VCaP (cell line): ENCODE results near the gene ARHGEF39.

Experiments
- H3K27ac ChIP-seq: fragments of 450-650 bp; 2 replicates; pipeline ENCODE4 v1.5.1; 2017
- TF ChIP-seq, protein P1 (sequence below): fragments of 450-650 bp; conservative IDR thresholded peaks from 2 replicates; pipeline ENCODE4 v1.5.1; 2017; ENCODE audit warnings: mild to moderate bottlenecking, moderate library complexity

Gene ARHGEF39

DNA sequence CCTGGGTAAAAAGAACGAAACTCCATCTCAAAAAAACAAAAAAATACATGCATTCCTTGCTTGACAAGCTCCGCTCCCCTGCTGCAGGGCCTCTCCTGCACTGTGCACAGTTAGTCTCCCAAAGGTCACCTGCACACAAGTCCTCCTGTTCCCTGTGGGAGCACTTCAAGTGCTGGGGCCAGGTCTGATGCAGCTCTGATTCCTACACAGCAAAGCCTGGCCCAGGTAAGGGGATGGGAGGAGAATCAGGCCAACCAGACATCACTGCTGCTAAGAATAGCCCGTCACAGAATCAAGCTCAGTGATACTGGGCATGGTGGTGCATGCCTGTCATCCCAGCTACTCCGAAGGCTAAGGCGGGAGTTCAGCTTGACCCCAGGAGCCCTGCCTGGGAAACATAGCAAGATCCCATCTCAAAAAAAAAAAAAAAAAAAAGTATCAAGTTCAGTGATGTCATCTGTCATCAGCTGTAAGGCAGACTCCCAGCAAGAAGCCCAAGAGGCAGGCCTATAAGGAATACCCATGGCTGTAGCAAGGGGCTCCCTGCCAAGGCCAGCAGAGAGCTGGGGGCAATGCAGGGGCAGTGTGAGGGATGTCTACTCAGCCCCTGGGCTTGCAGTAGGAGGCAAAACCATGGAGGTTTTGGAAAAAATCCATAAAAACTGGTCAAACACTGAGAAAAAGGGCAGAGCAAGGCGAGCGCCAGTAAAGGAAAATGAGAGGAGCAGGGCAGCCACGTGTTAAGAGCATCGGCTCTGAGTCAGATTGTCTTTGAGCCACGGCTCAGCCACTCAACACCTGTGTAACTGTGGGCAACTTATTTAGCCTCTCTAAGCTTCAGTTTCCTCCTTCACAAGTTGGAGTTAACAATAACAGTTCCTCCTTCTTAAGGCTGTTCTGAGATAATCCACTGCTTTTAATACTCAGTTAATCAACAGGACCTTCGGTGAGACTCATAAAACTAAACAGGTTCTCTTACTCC, 21.5 kb upstream of the ARHGEF39 start:
- TF ChIP-seq, protein P1, sequence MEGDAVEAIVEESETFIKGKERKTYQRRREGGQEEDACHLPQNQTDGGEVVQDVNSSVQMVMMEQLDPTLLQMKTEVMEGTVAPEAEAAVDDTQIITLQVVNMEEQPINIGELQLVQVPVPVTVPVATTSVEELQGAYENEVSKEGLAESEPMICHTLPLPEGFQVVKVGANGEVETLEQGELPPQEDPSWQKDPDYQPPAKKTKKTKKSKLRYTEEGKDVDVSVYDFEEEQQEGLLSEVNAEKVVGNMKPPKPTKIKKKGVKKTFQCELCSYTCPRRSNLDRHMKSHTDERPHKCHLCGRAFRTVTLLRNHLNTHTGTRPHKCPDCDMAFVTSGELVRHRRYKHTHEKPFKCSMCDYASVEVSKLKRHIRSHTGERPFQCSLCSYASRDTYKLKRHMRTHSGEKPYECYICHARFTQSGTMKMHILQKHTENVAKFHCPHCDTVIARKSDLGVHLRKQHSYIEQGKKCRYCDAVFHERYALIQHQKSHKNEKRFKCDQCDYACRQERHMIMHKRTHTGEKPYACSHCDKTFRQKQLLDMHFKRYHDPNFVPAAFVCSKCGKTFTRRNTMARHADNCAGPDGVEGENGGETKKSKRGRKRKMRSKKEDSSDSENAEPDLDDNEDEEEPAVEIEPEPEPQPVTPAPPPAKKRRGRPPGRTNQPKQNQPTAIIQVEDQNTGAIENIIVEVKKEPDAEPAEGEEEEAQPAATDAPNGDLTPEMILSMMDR = no peak
- H3K27ac ChIP-seq = no peak overlapping the region

- TF ChIP-seq, protein P1 = no peak
- no peak overlapping the region for H3K27ac ChIP-seq
Measured at GRCh38 chr9:35685506-35685905, 20.5 kb upstream of the ARHGEF39 start.

DNA sequence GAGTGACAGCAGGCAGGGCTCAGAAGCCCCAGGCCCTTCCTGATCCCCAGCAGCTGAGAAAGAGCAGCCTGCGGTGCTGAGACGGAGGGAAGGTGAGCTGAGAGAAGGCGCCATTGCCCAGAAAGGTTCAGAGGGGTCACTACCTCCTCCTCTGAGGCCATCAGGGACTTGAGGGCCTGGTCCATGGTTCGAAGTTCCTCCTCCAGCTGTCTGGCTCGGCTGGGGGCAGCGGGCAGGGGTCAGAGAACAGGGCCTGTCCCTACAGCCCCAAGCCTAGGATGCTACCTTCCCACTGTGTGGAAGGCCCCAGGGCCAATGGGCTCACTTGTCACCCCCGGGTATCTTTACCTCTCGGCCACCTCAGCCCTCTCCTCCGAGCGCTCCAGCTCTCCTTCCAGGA, 19.9 kb upstream of the ARHGEF39 start:
- no peak overlapping the region for H3K27ac ChIP-seq
- TF ChIP-seq, protein P1 = no peak

DNA sequence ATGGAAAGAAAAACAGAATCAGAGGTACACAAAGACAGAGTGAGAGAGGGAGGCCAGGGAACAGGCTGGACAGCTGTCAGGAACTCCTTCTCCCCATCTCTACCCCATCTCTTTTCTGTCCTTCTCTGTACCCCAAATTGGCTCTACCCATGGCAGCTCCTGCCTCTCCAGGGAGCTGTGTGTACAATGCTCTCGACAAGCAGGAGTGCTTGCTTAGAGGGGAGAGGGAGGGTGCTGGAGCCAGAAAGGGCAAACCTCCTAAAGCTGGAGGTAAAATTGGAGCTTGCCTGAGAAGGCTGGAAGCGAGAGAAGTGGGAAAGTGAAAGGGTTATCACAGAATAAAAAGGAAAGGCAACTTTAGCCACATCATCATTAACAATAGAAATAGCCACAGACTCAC, 18.3 kb upstream of the ARHGEF39 start:
- TF ChIP-seq, protein P1 = no peak

DNA sequence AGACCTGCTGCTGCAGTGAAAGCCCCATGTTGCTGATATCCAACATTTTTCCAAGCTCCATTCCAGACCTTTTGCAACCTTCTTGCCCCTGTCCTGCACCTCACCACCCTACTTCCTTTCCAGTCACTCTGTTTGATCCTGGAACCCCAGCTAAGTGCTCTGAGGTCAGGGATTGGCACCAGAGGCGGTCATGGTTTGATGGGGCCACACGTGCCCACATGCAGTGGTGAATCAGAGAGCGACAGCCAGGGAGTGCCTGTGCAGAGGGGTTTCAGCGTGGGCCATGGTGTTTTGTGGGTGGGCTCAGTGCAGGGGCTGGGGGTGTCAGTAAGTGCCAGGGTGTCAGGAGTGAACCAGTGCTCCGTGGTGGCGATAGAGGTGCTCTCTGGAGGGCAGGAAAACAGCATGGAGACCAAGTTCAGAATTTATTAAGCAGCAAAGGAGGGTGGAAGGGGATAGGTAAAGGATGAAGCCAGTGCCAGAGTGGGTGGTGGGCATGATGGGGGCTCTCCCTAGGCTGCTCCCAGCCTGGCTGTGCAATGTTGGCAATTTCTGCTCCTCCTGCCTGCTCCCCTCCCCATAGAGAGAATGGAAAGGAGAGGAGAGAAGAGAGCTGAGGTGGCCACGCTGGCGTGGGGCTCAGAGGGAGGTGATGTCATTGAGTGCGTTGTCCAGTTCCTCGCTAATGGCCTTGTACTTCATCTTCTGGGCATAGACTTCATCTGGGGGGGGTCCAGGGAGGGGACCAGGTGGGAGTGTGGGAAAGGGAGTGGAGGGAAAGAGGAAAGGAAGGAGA, 17.7 kb upstream of the ARHGEF39 start:
- TF ChIP-seq, protein P1 = no peak
- H3K27ac ChIP-seq = no peak overlapping the region

More for the DNA sequence above, 18.3 kb upstream of the ARHGEF39 start:
- no peak overlapping the region for H3K27ac ChIP-seq

DNA sequence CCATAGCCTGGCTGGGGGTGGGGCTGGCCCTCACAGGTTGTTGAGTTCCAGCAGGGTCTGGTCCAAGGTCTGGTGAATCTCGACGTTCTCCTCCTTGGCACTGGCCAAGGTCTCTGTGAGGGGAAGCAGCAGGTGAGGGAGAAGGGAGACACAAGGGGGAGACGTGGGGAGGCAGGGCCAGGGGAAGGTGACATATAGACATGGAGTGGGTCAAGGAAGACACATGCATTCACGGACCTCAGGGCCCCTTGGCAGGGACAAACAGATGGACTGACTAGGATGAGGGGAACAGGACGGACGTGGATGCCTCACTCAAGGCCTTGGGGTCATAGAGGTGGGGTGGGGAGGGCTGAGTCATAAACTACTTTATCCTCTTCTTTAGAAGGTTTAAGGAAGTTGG, 17.1 kb upstream of the ARHGEF39 start:
- no peak overlapping the region for H3K27ac ChIP-seq
- TF ChIP-seq, protein P1 = no peak

- TF ChIP-seq, protein P1 = no peak
- no peak overlapping the region for H3K27ac ChIP-seq
Measured at GRCh38 chr9:35681341-35682002, 16.5 kb upstream of the ARHGEF39 start.
